HG03039 (cell line): Measurements from ENCODE around the gene GPC6.

Experiments used
- ATAC-seq: cut with Tn5 transposase; IDR thresholded peaks from one replicate; pipeline ENCODE4 v1.9.1; 2021; ENCODE audit warnings: mild to moderate bottlenecking, moderate library complexity; ENCODE audit not compliant: unreplicated experiment

Gene GPC6

GRCh38 chr13:93882086-93882651 lies 655.6 kb downstream of the GPC6 start:
- no peak for ATAC-seq

GRCh38 chr13:93889430-93889951 lies 662.9 kb downstream of the GPC6 start:
- ATAC-seq, result no peak

- no peak for ATAC-seq
Measured at GRCh38 chr13:93899981-93900380, 673.4 kb downstream of the GPC6 start.

GRCh38 chr13:93900731-93901130 lies 674.1 kb downstream of the GPC6 start:
- ATAC-seq, result no peak

DNA sequence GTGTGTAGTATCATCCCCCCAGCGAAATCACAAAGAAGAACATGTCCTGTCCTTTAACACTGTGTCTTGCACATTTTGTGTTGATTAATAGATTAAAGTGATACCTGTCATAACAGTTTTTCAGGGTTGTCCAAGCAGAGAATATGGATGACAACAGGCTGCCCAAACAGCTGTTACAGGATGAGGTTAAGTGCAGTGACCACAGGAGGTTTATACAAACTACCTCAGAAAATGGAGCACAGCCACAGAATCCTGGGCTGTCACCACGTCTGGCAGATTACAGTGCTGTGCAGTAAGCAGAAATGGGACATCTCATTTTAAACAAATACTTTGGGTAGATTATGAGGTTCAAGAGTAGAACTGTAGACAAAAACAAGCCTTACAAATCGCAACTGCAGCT lies 677.3 kb downstream of the GPC6 start:
- ATAC-seq, result no peak

GRCh38 chr13:93915269-93915809 lies 688.7 kb downstream of the GPC6 start:
- no peak for ATAC-seq

DNA sequence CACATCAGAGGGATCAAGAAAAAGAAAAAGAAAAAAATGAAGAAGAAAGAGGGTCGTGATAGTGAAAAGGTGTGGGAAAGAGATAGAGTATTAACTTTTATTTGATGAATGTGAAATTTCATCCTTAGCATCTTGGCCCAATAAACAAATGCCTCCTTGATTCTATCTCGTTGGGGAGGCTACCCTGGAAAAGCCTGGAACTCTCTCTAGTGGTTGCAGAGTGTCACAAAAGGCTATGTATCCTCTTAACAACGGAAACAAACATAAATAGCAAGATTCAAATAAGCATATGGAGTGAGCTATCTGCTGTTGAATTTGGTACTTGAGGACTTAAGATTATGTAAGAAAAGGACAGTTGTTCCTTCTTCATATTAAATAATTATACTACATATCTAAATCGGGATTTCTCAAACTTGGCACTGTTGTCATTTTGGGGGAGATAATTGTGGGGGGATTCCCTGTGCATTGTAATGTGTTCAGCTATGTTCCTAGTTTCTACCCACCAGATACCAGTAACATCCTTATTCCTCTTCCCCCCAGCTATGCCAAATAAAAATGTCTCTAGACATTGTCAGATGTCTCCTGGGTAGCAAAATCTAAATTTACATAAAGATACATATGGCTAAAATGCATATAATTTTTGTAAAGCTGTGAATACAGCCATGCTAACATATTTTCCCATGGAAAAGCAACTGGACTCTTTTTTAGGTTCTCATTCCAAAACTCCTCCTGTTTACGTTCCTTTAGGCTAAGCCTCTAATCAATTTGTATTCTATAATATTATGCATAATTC lies 695.7 kb downstream of the GPC6 start:
- no peak for ATAC-seq

DNA sequence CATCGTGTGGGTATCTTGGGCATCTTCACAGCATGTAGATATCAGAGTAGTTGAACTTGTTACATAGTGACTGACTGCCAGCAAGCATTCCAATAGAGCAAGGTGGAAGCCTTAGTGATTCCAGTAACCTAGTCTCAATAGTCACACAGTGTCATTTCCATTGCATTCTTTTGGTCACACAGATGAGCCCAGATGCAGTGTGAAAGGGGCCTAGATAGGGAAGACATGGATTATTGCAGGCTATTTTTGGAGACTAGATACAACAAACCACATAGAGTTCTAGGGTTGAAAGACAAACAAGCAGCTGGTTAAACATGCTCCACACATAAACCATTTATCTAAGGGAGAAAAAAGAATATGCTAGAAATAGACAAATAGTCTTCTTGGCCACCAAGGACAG lies 699.4 kb downstream of the GPC6 start:
- ATAC-seq, result no peak

GRCh38 chr13:93926425-93926824 lies 699.8 kb downstream of the GPC6 start:
- no peak for ATAC-seq

DNA sequence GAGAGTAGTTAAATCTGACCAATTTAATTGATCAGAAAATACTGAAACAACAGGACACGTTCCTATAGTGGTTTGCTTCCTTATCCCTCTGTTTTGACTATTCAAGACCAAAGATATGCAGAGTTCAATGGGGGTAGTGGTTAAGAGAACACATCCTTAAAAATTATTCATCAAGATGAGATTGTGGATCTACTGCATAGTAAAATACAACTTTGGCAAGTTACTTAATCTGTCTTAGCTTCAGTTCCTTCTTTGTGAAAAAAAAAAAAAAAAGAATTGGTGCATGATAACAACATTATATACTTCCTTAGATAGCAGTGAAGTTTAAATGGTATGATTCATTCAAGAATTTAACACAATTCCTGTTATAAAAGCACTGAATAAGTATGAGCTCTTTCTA lies 700.8 kb downstream of the GPC6 start:
- ATAC-seq, result no peak

DNA sequence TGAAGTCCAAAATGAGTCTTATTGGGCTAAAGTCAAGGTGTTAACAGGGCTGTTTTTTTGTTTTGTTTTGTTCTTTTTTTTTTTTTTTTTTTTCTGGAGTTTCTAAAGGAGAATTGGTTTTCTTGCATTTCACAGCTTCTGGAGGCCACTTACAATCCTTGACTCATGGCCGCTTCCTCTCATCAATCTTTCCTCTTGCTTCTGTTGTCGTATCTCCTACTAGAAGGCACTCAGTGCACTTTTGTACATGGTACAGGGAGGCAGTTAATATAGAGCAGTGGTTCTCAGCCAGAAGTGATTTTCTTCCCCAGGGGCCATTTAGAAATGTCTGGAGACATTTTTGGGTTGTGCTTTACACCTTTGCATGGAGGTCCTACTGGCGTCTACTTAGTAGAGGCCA lies 706.3 kb downstream of the GPC6 start:
- ATAC-seq, result no peak

DNA sequence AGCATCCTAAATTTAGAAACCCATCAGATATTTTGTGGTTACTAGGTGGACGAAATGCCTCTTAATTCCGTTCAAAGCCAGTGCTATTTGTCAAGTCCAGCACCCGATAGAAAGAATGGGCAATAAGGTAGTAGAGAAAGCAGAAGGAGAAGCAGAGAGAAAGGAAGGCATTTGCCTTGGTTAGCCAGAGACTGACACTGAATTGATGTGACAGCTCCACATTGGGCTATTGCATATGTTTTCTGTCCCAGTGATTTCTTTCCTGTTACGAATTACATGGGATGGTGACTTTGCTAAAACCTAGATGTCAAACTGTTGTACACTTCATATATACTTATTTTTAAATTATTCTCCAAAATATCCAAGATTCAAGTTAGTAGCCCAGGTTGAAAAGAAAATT lies 710.3 kb downstream of the GPC6 start:
- ATAC-seq, result no peak

- ATAC-seq, result no peak
Measured at GRCh38 chr13:93941444-93941843, 714.8 kb downstream of the GPC6 start.

DNA sequence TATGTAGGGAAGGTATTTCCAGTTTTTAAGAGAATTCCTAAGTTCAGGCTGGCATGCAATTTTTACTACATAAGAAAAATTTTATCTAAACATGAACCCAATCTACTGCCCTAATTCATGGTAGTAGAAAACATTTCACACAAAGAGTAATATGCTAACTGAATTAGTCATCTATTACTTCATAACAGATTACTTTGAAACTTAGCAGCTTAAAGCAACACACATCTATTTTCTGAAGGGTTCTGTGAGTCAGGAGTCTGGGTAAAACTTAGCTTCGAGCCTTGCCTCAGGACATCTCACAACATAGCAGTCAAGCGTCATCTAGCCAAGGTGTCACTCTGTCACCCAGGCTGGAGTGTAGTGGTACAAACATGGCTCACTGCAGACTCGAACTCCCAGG lies 715.4 kb downstream of the GPC6 start:
- ATAC-seq, result no peak

DNA sequence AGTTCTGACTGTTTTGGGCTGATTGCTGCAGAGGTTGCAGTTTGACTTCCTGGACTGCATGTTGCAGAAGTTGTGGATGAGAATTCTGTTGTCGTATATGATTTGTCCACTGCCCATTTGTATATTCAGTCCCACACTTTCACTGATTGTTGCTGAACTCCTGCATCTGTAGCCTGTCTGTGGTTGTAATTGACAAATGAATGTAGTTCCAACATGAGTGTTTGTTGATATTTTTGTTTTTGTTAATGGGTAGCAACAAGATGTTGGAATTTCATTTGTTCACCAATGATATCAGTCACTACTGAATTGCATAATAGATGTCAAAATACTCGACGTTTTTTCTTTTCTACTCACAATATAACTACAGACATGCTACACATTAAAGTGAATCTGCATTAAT lies 719.0 kb downstream of the GPC6 start:
- ATAC-seq, result no peak

DNA sequence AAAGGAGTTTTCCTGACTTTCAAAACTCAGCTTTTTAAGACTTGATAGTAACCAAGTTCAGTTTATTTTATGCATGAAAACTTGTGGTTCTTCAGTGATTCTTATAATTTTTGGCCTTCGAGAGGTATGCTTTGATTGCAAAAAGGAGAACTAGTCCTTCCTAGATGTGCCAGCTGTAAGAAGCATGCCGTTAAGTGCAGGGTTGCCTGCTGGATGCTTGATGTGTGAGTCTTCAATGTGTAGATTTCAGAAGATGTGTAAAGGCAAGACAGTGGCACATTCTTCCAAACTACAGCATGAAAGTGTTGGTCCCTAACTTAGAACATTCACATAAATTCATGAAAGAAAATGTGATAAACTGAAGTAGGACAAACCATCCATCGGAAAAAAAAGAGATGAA lies 720.4 kb downstream of the GPC6 start:
- no peak for ATAC-seq

GRCh38 chr13:93947651-93948050 lies 721.0 kb downstream of the GPC6 start:
- ATAC-seq, result no peak

DNA sequence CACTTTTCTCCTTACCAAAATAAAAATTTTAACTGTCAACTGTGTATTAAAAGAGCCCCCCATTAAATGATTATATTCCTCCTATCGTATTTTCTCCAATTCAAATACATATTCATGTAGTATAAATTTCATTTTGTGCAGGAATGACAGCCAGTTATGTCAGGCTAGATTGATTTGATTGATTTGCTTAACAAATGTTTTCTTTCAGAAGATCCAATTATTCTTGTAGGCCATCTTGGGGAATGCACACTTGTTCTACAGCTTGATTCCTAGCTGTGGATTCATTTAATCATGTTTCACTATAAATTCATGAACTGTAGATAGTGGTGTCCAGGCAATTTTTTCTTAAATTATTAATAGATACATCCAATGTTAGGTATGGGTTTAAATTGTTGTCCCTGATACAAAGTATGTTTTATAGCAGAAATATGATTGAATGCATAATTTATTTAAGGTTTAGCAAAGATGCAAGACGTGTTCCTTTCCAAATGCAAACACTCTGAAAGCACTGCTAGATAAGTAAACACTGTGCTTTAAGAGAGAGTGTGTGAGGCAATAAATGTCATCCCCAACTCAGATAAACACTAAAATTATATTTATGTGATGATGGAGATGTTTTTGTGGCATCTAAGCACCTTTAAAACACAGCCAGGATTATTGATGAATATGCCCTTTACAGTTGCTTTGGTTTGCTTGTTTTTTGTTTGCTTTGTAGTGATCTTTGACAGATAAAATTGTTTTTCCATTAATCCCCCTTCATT lies 721.7 kb downstream of the GPC6 start:
- ATAC-seq, result no peak

GRCh38 chr13:93951108-93951507 lies 724.5 kb downstream of the GPC6 start:
- ATAC-seq, result no peak

DNA sequence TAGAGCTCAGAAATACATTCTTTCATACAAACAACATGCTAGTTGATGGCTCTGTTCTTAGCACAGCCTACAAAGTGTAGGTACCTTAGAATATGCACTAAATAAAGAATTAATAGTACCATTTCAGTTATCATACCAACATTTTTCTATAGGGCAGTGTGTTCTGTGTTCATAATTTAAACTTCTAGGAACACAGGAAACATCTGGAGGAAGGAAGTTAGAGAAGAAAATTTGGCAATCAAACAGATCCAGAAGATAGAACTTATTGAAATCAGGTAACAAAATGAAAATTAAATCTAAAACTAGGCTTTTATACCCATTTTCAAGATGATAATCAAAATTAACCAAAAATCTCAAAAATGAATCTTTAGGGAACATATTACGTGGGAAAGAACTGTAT lies 725.3 kb downstream of the GPC6 start:
- ATAC-seq, result no peak

DNA sequence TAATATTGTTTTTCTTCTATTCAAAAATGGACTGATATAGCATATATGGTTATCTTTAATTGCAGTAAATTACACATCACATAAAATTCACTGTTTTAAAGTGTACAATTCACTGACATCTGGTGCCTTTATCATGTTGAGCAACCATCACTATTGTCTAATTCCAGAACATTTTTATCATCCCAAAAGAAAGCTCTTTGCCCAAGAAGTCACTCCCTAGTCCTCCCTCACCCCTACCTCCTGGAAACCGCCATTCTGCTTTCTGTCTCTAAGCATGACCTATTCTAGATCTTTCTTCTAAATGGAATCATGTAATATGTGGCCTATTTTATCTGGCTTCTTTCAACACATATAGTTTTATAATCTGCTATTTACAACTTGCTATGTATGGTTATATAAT lies 727.2 kb downstream of the GPC6 start:
- no peak for ATAC-seq

GRCh38 chr13:93955904-93956303 lies 729.3 kb downstream of the GPC6 start:
- ATAC-seq, result no peak
